Omental fat pad (tissue), 4 donors: ENCODE measurements around the gene MZB1. TPM values are rescaled to one million over a fixed set of nuclear protein-coding genes. Genes with fewer than 3 reads are reported as not detected.

Source experiments
- ATAC-seq: fragments of 150-250 bp; one replicate; pipeline ENCODE4 v1.9.1; 2016; ENCODE audit warnings: mild to moderate bottlenecking, moderate library complexity; ENCODE audit not compliant: low FRiP score
- DNase-seq: peaks from one replicate; pipeline ENCODE4 v3.0.0-alpha.2; 2019; ENCODE audit warnings: low spot score
- CTCF ChIP-seq, 3 donors: fragments of 450-650 bp; IDR thresholded peaks; one replicate each; pipeline ENCODE4 v1.5.1; 2016 to 2017; ENCODE audit warnings: antibody characterized with exemption in 3 of 3, mild to moderate bottlenecking in 3 of 3, moderate library complexity in 2 of 3
- total RNA-seq, 4 donors: library from RNA; depleted of rRNA; stranded (reverse); fragments of >200 nt; gene quantifications; one replicate each; pipeline ENCODE4 v1.1.0, GENCODE V29; 2016

The MZB1 gene
- total RNA-seq, 4 donors from 2014 or later, result 1.1 to 7.0 (median 2.9) TPM

GRCh38 chr5:139403787-139404483 lies 14.2 kb upstream of the MZB1 start, which contains the start of gene SPATA24:
SPATA24 (minus strand) TSS chr5:139404089; CDS start chr5:139404060, 29 bp downstream.
- TF ChIP-seq CTCF (IDR thresholded peaks at IDR 0.05), result no peak
- ATAC-seq (peak; percentile 97), DNase-seq (peak; percentile 95)

- DNase-seq, result no peak
- ATAC-seq, result no peak
- no peak for TF ChIP-seq CTCF (IDR thresholded peaks at IDR 0.05)
These were observed 13.7 kb upstream of the MZB1 start for GRCh38 chr5:139403418-139403786.

DNA sequence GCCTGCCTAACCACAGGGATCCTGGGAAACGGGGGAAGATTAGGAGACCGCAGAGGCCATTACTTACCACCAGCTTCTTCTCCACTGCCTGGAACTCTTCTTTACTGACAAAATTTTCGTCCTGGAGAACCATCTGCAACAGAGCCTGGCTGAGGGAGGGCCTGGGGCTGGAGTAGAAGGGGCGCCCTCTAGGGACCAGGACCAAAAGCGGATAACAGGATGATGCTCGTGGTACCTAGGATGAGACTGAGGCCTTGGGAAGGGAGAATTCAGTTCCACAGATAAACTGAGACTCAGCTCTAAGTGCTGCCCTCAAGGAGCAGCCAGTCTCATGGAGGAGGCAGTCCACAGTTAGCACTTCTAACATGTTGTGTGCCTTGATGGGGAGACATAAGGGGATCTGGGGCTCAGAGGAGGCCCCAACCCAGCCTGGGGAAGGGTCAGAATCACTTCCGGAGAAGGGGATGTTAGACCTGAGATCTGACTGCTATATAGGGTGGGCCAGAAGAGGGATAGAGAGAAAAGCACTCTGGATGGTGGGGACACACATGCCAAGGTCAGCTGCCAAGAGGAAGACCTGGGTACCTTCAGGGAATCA lies 12.9 kb upstream of the MZB1 start:
- TF ChIP-seq CTCF (IDR thresholded peaks at IDR 0.05), result no peak
- ATAC-seq (no peak), DNase-seq (no peak)

DNA sequence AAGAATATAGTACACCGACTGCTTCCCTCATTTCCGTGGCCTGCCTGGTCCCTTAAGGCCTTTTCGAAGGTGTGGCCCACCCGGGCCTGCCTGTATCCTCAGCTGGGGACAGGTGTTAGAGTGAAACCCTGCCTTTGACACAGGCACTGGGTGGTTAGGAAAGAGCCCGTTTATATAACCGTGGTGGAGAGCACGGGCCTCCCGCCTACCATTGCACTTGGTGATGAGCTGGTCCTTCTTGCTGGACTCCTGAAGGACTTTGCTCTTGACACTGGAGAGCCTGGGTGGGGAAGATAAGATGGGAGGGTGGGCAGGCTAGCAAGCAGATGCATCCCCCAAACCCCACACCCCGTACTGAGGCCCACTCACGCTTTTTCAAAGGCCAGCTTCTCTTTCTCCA lies 11.8 kb upstream of the MZB1 start:
- ATAC-seq (no peak), DNase-seq (no peak)
- TF ChIP-seq CTCF (IDR thresholded peaks at IDR 0.05), result no peak

DNA sequence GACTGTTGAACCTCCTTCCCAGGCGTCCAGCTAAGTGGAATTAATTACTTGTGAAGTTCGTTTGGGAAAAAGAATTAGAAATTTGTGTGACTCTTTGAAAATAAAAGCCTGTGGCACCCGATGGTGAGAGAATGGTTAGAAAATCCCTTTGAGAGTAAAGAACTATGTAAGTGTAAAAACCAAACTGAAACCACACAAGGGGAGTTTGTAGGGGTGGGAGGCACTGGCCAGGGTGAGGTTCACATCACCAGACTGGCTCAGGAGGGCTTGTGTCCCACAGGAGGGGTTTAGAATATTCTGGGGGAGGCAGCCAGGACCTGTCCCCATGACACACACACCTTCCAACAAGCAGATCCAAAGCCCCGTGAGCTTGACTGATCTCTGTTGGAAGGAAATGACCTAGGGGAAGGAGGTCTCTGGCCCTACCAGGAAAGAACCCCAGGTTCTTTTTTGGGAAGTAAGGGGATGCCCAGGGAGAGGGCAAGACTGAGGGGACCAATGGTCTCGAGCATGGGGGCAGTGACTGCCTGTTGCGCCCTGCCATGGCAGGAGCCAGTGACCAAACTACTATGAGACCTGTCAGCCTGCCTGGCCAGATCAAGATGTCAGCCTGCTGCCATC lies 9.9 kb upstream of the MZB1 start:
- DNase-seq (no peak), ATAC-seq (no peak)
- no peak for TF ChIP-seq CTCF (IDR thresholded peaks at IDR 0.05)

GRCh38 chr5:139397921-139398320 lies 8.2 kb upstream of the MZB1 start:
- ATAC-seq (no peak), DNase-seq (no peak)
- no peak for TF ChIP-seq CTCF (IDR thresholded peaks at IDR 0.05)
